Osteocyte (in vitro differentiated cells): ENCODE data around the gene TGM2. TPM values are rescaled to one million over a fixed set of nuclear protein-coding genes. Genes with fewer than 3 reads are reported as not detected.

Experiments used
- DNase-seq: peaks from one replicate; pipeline ENCODE4 v3.0.0; 2021; ENCODE audit warnings: mixed read lengths; ENCODE audit not compliant: unreplicated experiment; ENCODE audit errors: extremely low spot score
- H3K27ac Mint-ChIP-seq: one replicate; pipeline ENCODE4 v1.8.0; 2021; ENCODE audit warnings: mild to moderate bottlenecking, mixed read lengths; ENCODE audit not compliant: unreplicated experiment
- H3K27me3 Mint-ChIP-seq: one replicate; pipeline ENCODE4 v1.8.0; 2021; ENCODE audit warnings: mixed read lengths; ENCODE audit not compliant: unreplicated experiment
- H3K36me3 Mint-ChIP-seq: one replicate; pipeline ENCODE4 v1.8.0; 2021; ENCODE audit warnings: mixed read lengths; ENCODE audit not compliant: unreplicated experiment
- H3K4me1 Mint-ChIP-seq: one replicate; pipeline ENCODE4 v1.8.0; 2021; ENCODE audit warnings: mixed read lengths; ENCODE audit not compliant: unreplicated experiment
- H3K4me3 Mint-ChIP-seq: one replicate; pipeline ENCODE4 v1.8.0; 2021; ENCODE audit warnings: mild to moderate bottlenecking, moderate library complexity, mixed read lengths; ENCODE audit not compliant: unreplicated experiment
- H3K9me3 Mint-ChIP-seq: one replicate; pipeline ENCODE4 v1.8.0; 2021; ENCODE audit warnings: mixed read lengths; ENCODE audit not compliant: unreplicated experiment
- total RNA-seq: library from RNA; stranded (reverse); gene quantifications from 2 replicates; pipeline ENCODE4 v1.2.1, GENCODE V29; 2021
- TF ChIP-seq, protein P1 (sequence below): fragments of 200-600 bp; sonication (generic); IDR thresholded peaks from 2 replicates; pipeline ENCODE4 v1.5.0; 2021; ENCODE audit warnings: antibody characterized with exemption, mild to moderate bottlenecking, moderate library complexity

The TGM2 gene
- total RNA-seq, 1 donor from 2014 or later, result 29.2 TPM

DNA sequence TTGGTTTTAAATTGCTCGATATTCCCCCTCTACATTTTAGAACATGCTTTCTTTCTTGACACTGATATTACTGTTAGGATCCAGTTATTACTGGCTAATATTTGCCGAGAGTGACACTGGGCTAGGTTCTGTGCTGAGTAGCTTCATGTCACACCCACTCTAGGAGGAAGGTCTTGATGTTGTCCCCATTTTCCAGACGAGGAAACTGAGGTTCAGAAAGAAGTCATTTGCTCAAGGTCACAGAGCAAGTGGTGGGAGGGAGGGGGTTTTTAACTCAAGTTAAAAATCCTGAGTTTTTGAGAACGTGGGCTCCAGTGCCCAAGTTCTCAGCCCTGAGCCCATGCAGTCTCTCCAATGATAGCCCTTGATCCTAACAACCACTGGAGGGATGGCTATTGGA lies 18.9 kb downstream of the TGM2 start:
- Mint-ChIP-seq H3K27me3 (no peaks in the 10 kb centered on the region), H3K36me3 (peaks cover 6% of the 10 kb centered on the region), H3K4me3 (no peak overlapping the region), H3K4me1 (peaks cover 42% of the 10 kb centered on the region), H3K9me3 (no peaks in the 10 kb centered on the region), H3K27ac (no peak overlapping the region)
- DNase-seq, result no peak
- TF ChIP-seq, protein P1, sequence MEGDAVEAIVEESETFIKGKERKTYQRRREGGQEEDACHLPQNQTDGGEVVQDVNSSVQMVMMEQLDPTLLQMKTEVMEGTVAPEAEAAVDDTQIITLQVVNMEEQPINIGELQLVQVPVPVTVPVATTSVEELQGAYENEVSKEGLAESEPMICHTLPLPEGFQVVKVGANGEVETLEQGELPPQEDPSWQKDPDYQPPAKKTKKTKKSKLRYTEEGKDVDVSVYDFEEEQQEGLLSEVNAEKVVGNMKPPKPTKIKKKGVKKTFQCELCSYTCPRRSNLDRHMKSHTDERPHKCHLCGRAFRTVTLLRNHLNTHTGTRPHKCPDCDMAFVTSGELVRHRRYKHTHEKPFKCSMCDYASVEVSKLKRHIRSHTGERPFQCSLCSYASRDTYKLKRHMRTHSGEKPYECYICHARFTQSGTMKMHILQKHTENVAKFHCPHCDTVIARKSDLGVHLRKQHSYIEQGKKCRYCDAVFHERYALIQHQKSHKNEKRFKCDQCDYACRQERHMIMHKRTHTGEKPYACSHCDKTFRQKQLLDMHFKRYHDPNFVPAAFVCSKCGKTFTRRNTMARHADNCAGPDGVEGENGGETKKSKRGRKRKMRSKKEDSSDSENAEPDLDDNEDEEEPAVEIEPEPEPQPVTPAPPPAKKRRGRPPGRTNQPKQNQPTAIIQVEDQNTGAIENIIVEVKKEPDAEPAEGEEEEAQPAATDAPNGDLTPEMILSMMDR, result no peak

DNA sequence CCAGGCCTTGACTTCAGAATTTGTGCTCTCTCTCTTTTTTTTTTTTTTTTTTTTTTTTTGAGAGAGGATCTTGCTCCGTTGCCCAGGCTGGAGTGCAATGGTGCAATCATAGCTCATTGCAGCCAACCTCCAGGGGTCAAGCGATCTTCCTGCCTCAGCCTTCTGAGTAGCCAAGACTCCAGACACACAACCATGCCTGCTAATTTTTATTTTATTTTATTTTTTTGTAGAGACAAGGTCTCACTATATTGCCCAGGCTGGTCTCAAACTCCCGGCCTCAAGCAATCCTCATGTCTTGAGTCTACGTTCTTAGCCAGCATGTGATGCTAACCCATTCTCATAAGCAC lies 19.4 kb downstream of the TGM2 start:
- H3K4me3 Mint-ChIP-seq, result no peak overlapping the region
- TF ChIP-seq, protein P1, result no peak
- H3K36me3 Mint-ChIP-seq, result peaks cover 5% of the 10 kb centered on the region

DNA sequence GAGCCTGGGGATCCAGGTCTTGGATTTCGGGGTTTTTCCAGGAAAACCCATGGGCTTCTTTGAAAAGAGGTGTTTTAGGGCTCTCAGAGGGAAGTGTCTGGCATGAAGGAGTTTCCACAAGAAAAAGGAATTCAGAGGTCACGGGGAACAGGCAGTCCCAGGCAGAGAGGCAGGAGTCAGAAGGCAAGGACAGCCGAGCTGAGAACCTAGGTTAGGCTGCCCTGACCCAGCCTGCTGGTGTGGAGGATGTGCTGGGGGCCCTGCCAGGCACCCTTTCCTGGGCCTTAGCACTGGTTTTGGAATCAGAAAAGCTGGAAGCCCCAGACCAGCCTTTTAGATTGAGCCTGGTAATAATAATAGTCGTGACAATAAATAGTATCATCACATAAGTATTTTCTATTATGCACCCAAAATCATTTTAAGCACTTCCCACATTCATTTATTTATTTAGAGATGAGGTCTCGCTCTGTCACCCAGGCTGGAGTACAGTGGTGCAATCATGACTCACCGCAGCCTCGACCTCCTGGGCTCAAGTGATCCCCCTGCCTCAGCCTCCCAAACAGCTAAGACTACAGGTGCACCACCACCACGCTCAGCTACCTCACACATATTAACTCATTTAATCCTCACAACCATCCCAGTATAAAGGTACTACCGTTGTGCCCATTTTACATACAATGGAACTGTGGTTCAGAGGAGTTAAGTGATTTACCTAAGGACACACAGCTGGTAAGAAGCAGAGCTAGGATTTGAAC lies 19.9 kb downstream of the TGM2 start:
- no peak for DNase-seq
- no peak overlapping the region for H3K4me3 Mint-ChIP-seq
- TF ChIP-seq, protein P1, result no peak
- H3K36me3 Mint-ChIP-seq, result peaks cover 2% of the 10 kb centered on the region
- H3K27me3 Mint-ChIP-seq, result no peaks in the 10 kb centered on the region
- peak overlapping the region; percentile 81 for H3K27ac Mint-ChIP-seq
- H3K9me3 Mint-ChIP-seq, result no peaks in the 10 kb centered on the region
- H3K4me1 Mint-ChIP-seq, result peaks cover 52% of the 10 kb centered on the region

More for the DNA sequence above, 19.4 kb downstream of the TGM2 start:
- Mint-ChIP-seq H3K27ac (no peak overlapping the region), H3K9me3 (no peaks in the 10 kb centered on the region), H3K4me1 (peaks cover 46% of the 10 kb centered on the region), H3K27me3 (no peaks in the 10 kb centered on the region)
- no peak for DNase-seq

DNA sequence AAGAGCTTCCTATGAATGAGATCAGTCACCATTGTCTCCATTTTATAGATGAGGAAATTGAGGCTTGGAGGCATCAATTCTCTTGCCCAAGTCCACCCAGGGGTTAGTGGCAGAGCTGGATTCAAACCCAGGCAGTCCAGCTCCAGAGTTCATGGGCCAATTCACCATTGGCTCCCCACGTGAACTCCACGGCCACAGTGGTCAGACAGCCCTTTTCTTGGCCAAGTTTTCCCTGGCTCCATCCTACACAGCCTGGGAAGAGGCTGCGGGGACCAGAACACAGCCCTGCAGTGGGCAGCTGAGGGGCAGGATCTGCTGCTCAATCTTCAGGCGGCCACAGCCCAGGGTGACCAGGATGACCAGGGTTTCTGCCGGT lies 20.5 kb downstream of the TGM2 start:
- H3K27ac Mint-ChIP-seq, result peak overlapping the region; percentile 81

More for the DNA sequence above, 20.5 kb downstream of the TGM2 start:
- TF ChIP-seq, protein P1, result no peak
- Mint-ChIP-seq H3K9me3 (no peaks in the 10 kb centered on the region), H3K4me1 (peaks cover 57% of the 10 kb centered on the region), H3K36me3 (no peaks in the 10 kb centered on the region), H3K27me3 (no peaks in the 10 kb centered on the region), H3K4me3 (no peak overlapping the region)
- DNase-seq, result no peak
